IMR-90 (cell line): ENCODE measurements around the gene FARP1. TPM values are rescaled to one million over a fixed set of nuclear protein-coding genes. Genes with fewer than 3 reads are reported as not detected.
A peak's percentile ranks its signal among the peaks of the same experiment; 100 is the strongest.

Experiments
- ATAC-seq: fragments of 200-7000 bp; cut with Tn5 transposase; 2 replicates; pipeline ENCODE4 v1.9.1; 2020; ENCODE audit warnings: low read depth, mild to moderate bottlenecking, moderate library complexity
- BruUV-seq: library from RNA; stranded (reverse); fragments of 400-500 nt; replicated peaks from 2 replicates; lab custom pipeline; 2021; lab: Mats Ljungman, UMichigan
- CTCF ChIA-PET: fragments of 300-600 bp; formaldehyde crosslinking; extraction: SDS; loops from one replicate; lab custom pipeline; 2021; ENCODE audit warnings: antibody characterized with exemption; lab: Yijun Ruan, JAX
- POLR2A ChIA-PET: fragments of 300-600 bp; sonication (Branson Sonifier 250); formaldehyde crosslinking; loops from one replicate; lab custom pipeline; 2022; ENCODE audit warnings: antibody characterized with exemption; ENCODE audit not compliant: unreplicated experiment; lab: Charles Lee
- DNase-seq: peaks from one replicate; pipeline ENCODE4 v3.0.0; 2013
- H2AFZ ChIP-seq: replicated peaks from 2 replicates; pipeline ENCODE3; 2013; ENCODE audit warnings: low read length, mild to moderate bottlenecking; ENCODE audit not compliant: poor library complexity
- H2AK5ac ChIP-seq: 2 replicates; pipeline ENCODE4 v1.6.1; 2013; ENCODE audit warnings: low read depth, low read length, inconsistent platforms
- H2AK9ac ChIP-seq: replicated peaks from 2 replicates; pipeline ENCODE3; 2013; ENCODE audit warnings: mild to moderate bottlenecking, low read depth, low read length, moderate library complexity; ENCODE audit not compliant: poor library complexity
- H2BK120ac ChIP-seq: 2 replicates; pipeline ENCODE4 v1.6.1; 2013; ENCODE audit warnings: low read depth, low read length, inconsistent platforms
- H2BK15ac ChIP-seq: 3 replicates; pipeline ENCODE4 v1.6.1; 2013; ENCODE audit warnings: low read depth, low read length, inconsistent platforms
- H2BK20ac ChIP-seq: 2 replicates; pipeline ENCODE4 v1.6.1; 2013; ENCODE audit warnings: low read depth, mild to moderate bottlenecking, inconsistent platforms, low read length, moderate library complexity
- H2BK5ac ChIP-seq: 2 replicates; pipeline ENCODE4 v1.6.1; 2013; ENCODE audit warnings: mild to moderate bottlenecking, low read depth, low read length, inconsistent platforms; ENCODE audit not compliant: poor library complexity, severe bottlenecking
- H3K14ac ChIP-seq: replicated peaks from 2 replicates; pipeline ENCODE4 v1.6.1; 2013; ENCODE audit warnings: low read depth, low read length, inconsistent platforms
- H3K18ac ChIP-seq: 2 replicates; pipeline ENCODE4 v1.6.1; 2013; ENCODE audit warnings: low read depth, low read length, control low read depth
- H3K23ac ChIP-seq: 2 replicates; pipeline ENCODE4 v1.6.1; 2013; ENCODE audit warnings: low read depth, low read length, inconsistent platforms
- H3K27ac ChIP-seq: 2 replicates; pipeline ENCODE4 v1.5.1; 2013; ENCODE audit warnings: mild to moderate bottlenecking, control low read depth, low read length; ENCODE audit not compliant: insufficient read depth
- H3K27me3 ChIP-seq: 2 replicates; pipeline ENCODE4 v1.6.1; 2013; ENCODE audit warnings: low read length; ENCODE audit not compliant: control insufficient read depth, insufficient read depth
- H3K36me3 ChIP-seq: 2 replicates; pipeline ENCODE4 v1.6.1; 2013; ENCODE audit warnings: low read length, mixed read lengths; ENCODE audit not compliant: control insufficient read depth, insufficient read depth
- H3K4ac ChIP-seq: 2 replicates; pipeline ENCODE4 v1.6.1; 2013; ENCODE audit warnings: low read depth, low read length, inconsistent platforms
- H3K4me1 ChIP-seq: 2 replicates; pipeline ENCODE4 v1.6.1; 2013; ENCODE audit warnings: low read length, mixed read lengths; ENCODE audit not compliant: control insufficient read depth, insufficient read depth
- H3K4me2 ChIP-seq: 2 replicates; pipeline ENCODE4 v1.6.1; 2013; ENCODE audit warnings: low read depth, mild to moderate bottlenecking, control low read depth, low read length, moderate library complexity
- H3K4me3 ChIP-seq: 2 replicates; pipeline ENCODE4 v1.5.1; 2013; ENCODE audit warnings: low read depth, mild to moderate bottlenecking, control low read depth, low read length, moderate library complexity; ENCODE audit not compliant: insufficient read depth
- H3K56ac ChIP-seq: 2 replicates; pipeline ENCODE4 v1.6.1; 2013; ENCODE audit warnings: low read length, inconsistent platforms; ENCODE audit not compliant: insufficient read depth; ENCODE audit errors: extremely low read depth
- H3K79me1 ChIP-seq, 2 experiments: 2 replicates each; pipeline ENCODE4 v1.6.1; 2013; ENCODE audit warnings: low read length in 2 of 2, inconsistent platforms in 1 of 2, low read depth in 1 of 2
- H3K9ac ChIP-seq: 2 replicates; pipeline ENCODE4 v1.6.1; 2013; ENCODE audit warnings: low read depth, low read length, control low read depth
- H3K9me1 ChIP-seq: 2 replicates; pipeline ENCODE4 v1.6.1; 2013; ENCODE audit warnings: low read length, inconsistent platforms; ENCODE audit not compliant: insufficient read depth
- H3K9me3 ChIP-seq: 2 replicates; pipeline ENCODE4 v1.6.1; 2013; ENCODE audit warnings: low read length; ENCODE audit not compliant: control insufficient read depth, insufficient read depth
- H4K20me1 ChIP-seq: 2 replicates; pipeline ENCODE4 v1.6.1; 2013; ENCODE audit warnings: low read length, inconsistent platforms; ENCODE audit not compliant: insufficient read depth
- H4K5ac ChIP-seq: 2 replicates; pipeline ENCODE4 v1.6.1; 2013; ENCODE audit warnings: mild to moderate bottlenecking, low read depth, low read length, control low read depth
- H4K8ac ChIP-seq, 2 experiments: 2 replicates each; pipeline ENCODE4 v1.6.1; 2013; ENCODE audit warnings: low read depth in 2 of 2, low read length in 2 of 2, control low read depth in 1 of 2, inconsistent platforms in 1 of 2
- H4K91ac ChIP-seq: 2 replicates; pipeline ENCODE4 v1.6.1; 2013; ENCODE audit warnings: low read depth, low read length, inconsistent platforms; ENCODE audit not compliant: insufficient read depth
- BHLHE40 ChIP-seq: fragments of 150-350 bp; IDR thresholded peaks from 2 replicates; pipeline ENCODE4 v1.6.1; 2016; ENCODE audit warnings: mild to moderate bottlenecking, low read depth, low read length
- CEBPB ChIP-seq: IDR thresholded peaks from 2 replicates; pipeline ENCODE4 v1.6.1; 2012; ENCODE audit warnings: low read depth, low read length, improper control_type of control experiment
- CHD1 ChIP-seq: IDR thresholded peaks from 2 replicates; pipeline ENCODE4 v1.6.1; 2012; ENCODE audit warnings: low read depth, low read length, improper control_type of control experiment
- CTCF ChIP-seq: conservative IDR thresholded peaks from 2 replicates; pipeline ENCODE4 v1.5.1; 2012; ENCODE audit warnings: mild to moderate bottlenecking, low read depth, low read length, improper control_type of control experiment
- FOS ChIP-seq: fragments of 150-350 bp; IDR thresholded peaks from 2 replicates; pipeline ENCODE4 v1.6.1; 2016; ENCODE audit warnings: low read depth, low read length
- MAFK ChIP-seq: IDR thresholded peaks from 2 replicates; pipeline ENCODE4 v1.6.1; 2012; ENCODE audit warnings: low read depth, low read length, improper control_type of control experiment
- MAZ ChIP-seq: IDR thresholded peaks from 2 replicates; pipeline ENCODE4 v1.6.1; 2012; ENCODE audit warnings: low read depth, mild to moderate bottlenecking, low read length, improper control_type of control experiment, moderate library complexity, borderline replicate concordance
- MXI1 ChIP-seq: IDR thresholded peaks from 2 replicates; pipeline ENCODE4 v1.6.1; 2012; ENCODE audit warnings: low read depth, mild to moderate bottlenecking, low read length, moderate library complexity, borderline replicate concordance
- NFE2L2 ChIP-seq: fragments of 150-350 bp; IDR thresholded peaks from 2 replicates; pipeline ENCODE4 v1.6.1; 2016; ENCODE audit warnings: low read depth, mild to moderate bottlenecking, low read length
- POLR2A ChIP-seq: IDR thresholded peaks from 2 replicates; pipeline ENCODE4 v1.6.1; 2012; ENCODE audit warnings: mild to moderate bottlenecking, low read depth, low read length
- RAD21 ChIP-seq: IDR thresholded peaks from 2 replicates; pipeline ENCODE4 v1.6.1; 2012; ENCODE audit warnings: low read length, improper control_type of control experiment
- RCOR1 ChIP-seq: IDR thresholded peaks from 2 replicates; pipeline ENCODE4 v1.6.1; 2012; ENCODE audit warnings: mild to moderate bottlenecking, low read length, improper control_type of control experiment; ENCODE audit not compliant: insufficient replicate concordance
- RFX5 ChIP-seq: IDR thresholded peaks from 2 replicates; pipeline ENCODE4 v1.8.0; 2012; ENCODE audit warnings: low read depth, mild to moderate bottlenecking, low read length, moderate library complexity
- SMC3 ChIP-seq: fragments of 150-350 bp; IDR thresholded peaks from 2 replicates; pipeline ENCODE4 v1.6.1; 2016; ENCODE audit warnings: low read depth, mild to moderate bottlenecking, antibody characterized with exemption, low read length, moderate library complexity
- WGBS, 2 experiments: methylation state at CpG; one replicate each; pipeline versions ENCODE4 v1.1.5 to v1.1.7; 2013; ENCODE audit warnings: missing lambda C conversion rate in 2 of 2; ENCODE audit not compliant: insufficient read length in 1 of 2; ENCODE audit errors: extremely low coverage in 2 of 2; 5-methylcytosine and 5-hydroxymethylcytosine counted together
- dilution Hi-C: fragments of 300-500 bp; cut with HindIII; formaldehyde crosslinking; loops from one replicate; pipeline ENCODE4 v1.14.3; 2018; ENCODE audit warnings: low sequenced_read_pairs; ENCODE audit not compliant: unreplicated experiment
- in situ Hi-C: fragments of 300-500 bp; cut with MboI; formaldehyde crosslinking; loops from 3 replicates; pipeline ENCODE4 v1.14.3; 2019; ENCODE audit warnings: low sequenced_read_pairs, inconsistent platforms, mixed read lengths
- intact Hi-C: fragments of 100-400 bp; cut with micrococcal nuclease; formaldehyde crosslinking; loops from 2 replicates; pipeline ENCODE4 v1.10.0; 2022
- polyA plus RNA-seq, 3 experiments: library from polyadenylated mRNA; depleted of rRNA; stranded (reverse); fragments of >200 nt; gene quantifications; 2 replicates each; pipeline ENCODE4 v1.2.3, GENCODE V29; 2012; ENCODE audit warnings: low replicate concordance in 1 of 3
- total RNA-seq: library from RNA; depleted of rRNA; stranded (reverse); fragments of >200 nt; gene quantifications from 2 replicates; pipeline ENCODE4 v1.2.3, GENCODE V29; 2012
- TF ChIP-seq, protein P1 (sequence below): fragments of 150-350 bp; IDR thresholded peaks from 2 replicates; pipeline ENCODE4 v1.6.1; 2016; ENCODE audit warnings: low read depth, mild to moderate bottlenecking, low read length, moderate library complexity, borderline replicate concordance
- TF ChIP-seq, protein P2 (sequence below): fragments of 150-350 bp; IDR thresholded peaks from 2 replicates; pipeline ENCODE4 v1.6.1; 2017; ENCODE audit warnings: mild to moderate bottlenecking, antibody characterized with exemption, low read length, low read depth

FARP1 gene
- total and polyA plus RNA-seq, 2 of the 4 experiments (the other 2 are of a cell fraction): 39.6 to 57.0 TPM

GRCh38 chr13:98352226-98352625 is 209.3 kb downstream of the FARP1 start:
- TF ChIP-seq NFE2L2: no peak
- TF ChIP-seq POLR2A: no peak
- TF ChIP-seq MXI1: no peak
- no peak for TF ChIP-seq RAD21
- no peak for TF ChIP-seq SMC3
- TF ChIP-seq CTCF: no peak
- TF ChIP-seq RFX5: no peak
- no peak for TF ChIP-seq MAZ
- TF ChIP-seq, protein P1, sequence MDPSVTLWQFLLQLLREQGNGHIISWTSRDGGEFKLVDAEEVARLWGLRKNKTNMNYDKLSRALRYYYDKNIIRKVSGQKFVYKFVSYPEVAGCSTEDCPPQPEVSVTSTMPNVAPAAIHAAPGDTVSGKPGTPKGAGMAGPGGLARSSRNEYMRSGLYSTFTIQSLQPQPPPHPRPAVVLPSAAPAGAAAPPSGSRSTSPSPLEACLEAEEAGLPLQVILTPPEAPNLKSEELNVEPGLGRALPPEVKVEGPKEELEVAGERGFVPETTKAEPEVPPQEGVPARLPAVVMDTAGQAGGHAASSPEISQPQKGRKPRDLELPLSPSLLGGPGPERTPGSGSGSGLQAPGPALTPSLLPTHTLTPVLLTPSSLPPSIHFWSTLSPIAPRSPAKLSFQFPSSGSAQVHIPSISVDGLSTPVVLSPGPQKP: no peak
- TF ChIP-seq, protein P2, sequence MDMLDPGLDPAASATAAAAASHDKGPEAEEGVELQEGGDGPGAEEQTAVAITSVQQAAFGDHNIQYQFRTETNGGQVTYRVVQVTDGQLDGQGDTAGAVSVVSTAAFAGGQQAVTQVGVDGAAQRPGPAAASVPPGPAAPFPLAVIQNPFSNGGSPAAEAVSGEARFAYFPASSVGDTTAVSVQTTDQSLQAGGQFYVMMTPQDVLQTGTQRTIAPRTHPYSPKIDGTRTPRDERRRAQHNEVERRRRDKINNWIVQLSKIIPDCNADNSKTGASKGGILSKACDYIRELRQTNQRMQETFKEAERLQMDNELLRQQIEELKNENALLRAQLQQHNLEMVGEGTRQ: no peak
- no peak for TF ChIP-seq FOS
- no peak for TF ChIP-seq RCOR1
- TF ChIP-seq BHLHE40: no peak
- TF ChIP-seq CEBPB: no peak
- TF ChIP-seq MAFK: no peak
- no peak for TF ChIP-seq CHD1
- CTCF ChIA-PET: interaction anchor here (0.8 kb wide), 1 partner anchor 37 kb away, joined by 3 read pairs; no protein-coding TSS in a partner anchor

More at GRCh38 chr13:98352226-98352625, 209.3 kb downstream of the FARP1 start:
- Histone ChIP-seq H3K79me1 (peaks cover 38 to 73% of the 10 kb centered on the region in 2 experiments), H4K5ac (no peak overlapping the region), H3K9me3 (no peaks in the 10 kb centered on the region), H2AK5ac (peak overlapping the region; percentile 38; the same call in 1 of the 2 replicates), H3K23ac (no peak overlapping the region), H2AFZ (peak overlapping the region; percentile 15), H3K18ac (no peak overlapping the region), H2BK5ac (no peak overlapping the region), H3K9ac (no peak overlapping the region), H2BK120ac (0 out of 2 replicates have a peak overlapping the region, but pooled peaks have one; percentile 32), H3K4ac (peak overlapping the region; percentile 34; the same call in 1 of the 2 replicates), H2AK9ac (no peak overlapping the region), H4K20me1 (peaks cover 39% of the 10 kb centered on the region), H3K4me2 (no peak overlapping the region), H2BK20ac (0 out of 2 replicates have a peak overlapping the region, but pooled peaks have one; percentile 18), H3K4me3 (no peak overlapping the region), H2BK15ac (no peak overlapping the region), H3K14ac (peak overlapping the region; percentile 29), H3K9me1 (peaks cover 17% of the 10 kb centered on the region), H4K8ac (no peak overlapping the region), H3K56ac (no peak overlapping the region), H3K27me3 (no peaks in the 10 kb centered on the region), H3K36me3 (peaks cover 10% of the 10 kb centered on the region; the same call in 1 of the 2 replicates), H3K4me1 (peaks cover 1% of the 10 kb centered on the region; the same call in 1 of the 2 replicates), H4K91ac (peak overlapping the region; percentile 21; the same call in 1 of the 2 replicates), H3K27ac (no peak overlapping the region)
- dilution Hi-C loops (no loop called here), in situ Hi-C loops (no loop called here), intact Hi-C loops (no loop called here)
- 100% methylated on average over 1 of the region's 4 CpGs; no CpG with 5 or more reads in 1 of the 2 experiments for WGBS, 2 experiments
- DNase-seq (no peak), ATAC-seq (no peak)
- POLR2A ChIA-PET: no interaction called here
- no TSS peak for BruUV-seq
